ENCODE results near the gene REPIN1.
A peak's percentile ranks its signal among the peaks of the same experiment; 100 is the strongest.

The REPIN1 gene

GRCh38 chr7:150380463-150380862 lies 11.8 kb downstream of the REPIN1 start:
- peak overlapping the region; percentile 85 for H3K4me3 ChIP-seq (ENCODE audit: low read length)
- DNase-seq (ENCODE audit: low read depth): no peak
- TF ChIP-seq, protein P1, sequence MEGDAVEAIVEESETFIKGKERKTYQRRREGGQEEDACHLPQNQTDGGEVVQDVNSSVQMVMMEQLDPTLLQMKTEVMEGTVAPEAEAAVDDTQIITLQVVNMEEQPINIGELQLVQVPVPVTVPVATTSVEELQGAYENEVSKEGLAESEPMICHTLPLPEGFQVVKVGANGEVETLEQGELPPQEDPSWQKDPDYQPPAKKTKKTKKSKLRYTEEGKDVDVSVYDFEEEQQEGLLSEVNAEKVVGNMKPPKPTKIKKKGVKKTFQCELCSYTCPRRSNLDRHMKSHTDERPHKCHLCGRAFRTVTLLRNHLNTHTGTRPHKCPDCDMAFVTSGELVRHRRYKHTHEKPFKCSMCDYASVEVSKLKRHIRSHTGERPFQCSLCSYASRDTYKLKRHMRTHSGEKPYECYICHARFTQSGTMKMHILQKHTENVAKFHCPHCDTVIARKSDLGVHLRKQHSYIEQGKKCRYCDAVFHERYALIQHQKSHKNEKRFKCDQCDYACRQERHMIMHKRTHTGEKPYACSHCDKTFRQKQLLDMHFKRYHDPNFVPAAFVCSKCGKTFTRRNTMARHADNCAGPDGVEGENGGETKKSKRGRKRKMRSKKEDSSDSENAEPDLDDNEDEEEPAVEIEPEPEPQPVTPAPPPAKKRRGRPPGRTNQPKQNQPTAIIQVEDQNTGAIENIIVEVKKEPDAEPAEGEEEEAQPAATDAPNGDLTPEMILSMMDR (conservative IDR thresholded peaks at IDR 0.05; ENCODE audit: low read length): no peak

GRCh38 chr7:150381096-150381495 lies 12.5 kb downstream of the REPIN1 start:
- no peak for DNase-seq (ENCODE audit: low read depth)
- TF ChIP-seq, protein P1 (conservative IDR thresholded peaks at IDR 0.05; ENCODE audit: low read length): no peak
- no peak overlapping the region for H3K4me3 ChIP-seq (ENCODE audit: low read length)

DNA sequence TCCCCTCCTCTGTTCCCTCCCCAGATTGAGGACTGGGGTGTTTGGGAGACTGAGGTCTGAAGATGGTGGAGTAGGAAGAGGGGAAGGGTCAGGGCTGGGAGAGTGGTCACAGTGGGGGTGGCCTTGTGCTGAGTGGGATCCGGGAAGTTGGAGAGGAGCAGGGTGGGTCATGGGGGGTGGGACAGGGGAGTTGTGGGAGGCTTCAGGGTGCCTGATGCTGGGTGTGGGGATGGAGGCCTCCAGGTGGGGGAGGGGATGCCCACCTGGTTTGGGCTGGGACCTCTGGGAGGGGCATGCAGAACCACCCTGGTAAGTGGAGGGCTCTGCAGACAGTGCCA lies 13.1 kb downstream of the REPIN1 start:
- no peak overlapping the region for H3K4me3 ChIP-seq (ENCODE audit: low read length)
- no peak for DNase-seq (ENCODE audit: low read depth)
- TF ChIP-seq, protein P1 (conservative IDR thresholded peaks at IDR 0.05; ENCODE audit: low read length): no peak

- DNase-seq (ENCODE audit: low read depth): no peak
- TF ChIP-seq, protein P1 (conservative IDR thresholded peaks at IDR 0.05; ENCODE audit: low read length): no peak
- H3K4me3 ChIP-seq (ENCODE audit: low read length): no peak overlapping the region
Measured at GRCh38 chr7:150382123-150382843, 13.7 kb downstream of the REPIN1 start.

GRCh38 chr7:150382844-150383225 lies 14.2 kb downstream of the REPIN1 start:
- DNase-seq (ENCODE audit: low read depth): no peak
- no peak overlapping the region for H3K4me3 ChIP-seq (ENCODE audit: low read length)
- TF ChIP-seq, protein P1 (conservative IDR thresholded peaks at IDR 0.05; ENCODE audit: low read length): no peak

DNA sequence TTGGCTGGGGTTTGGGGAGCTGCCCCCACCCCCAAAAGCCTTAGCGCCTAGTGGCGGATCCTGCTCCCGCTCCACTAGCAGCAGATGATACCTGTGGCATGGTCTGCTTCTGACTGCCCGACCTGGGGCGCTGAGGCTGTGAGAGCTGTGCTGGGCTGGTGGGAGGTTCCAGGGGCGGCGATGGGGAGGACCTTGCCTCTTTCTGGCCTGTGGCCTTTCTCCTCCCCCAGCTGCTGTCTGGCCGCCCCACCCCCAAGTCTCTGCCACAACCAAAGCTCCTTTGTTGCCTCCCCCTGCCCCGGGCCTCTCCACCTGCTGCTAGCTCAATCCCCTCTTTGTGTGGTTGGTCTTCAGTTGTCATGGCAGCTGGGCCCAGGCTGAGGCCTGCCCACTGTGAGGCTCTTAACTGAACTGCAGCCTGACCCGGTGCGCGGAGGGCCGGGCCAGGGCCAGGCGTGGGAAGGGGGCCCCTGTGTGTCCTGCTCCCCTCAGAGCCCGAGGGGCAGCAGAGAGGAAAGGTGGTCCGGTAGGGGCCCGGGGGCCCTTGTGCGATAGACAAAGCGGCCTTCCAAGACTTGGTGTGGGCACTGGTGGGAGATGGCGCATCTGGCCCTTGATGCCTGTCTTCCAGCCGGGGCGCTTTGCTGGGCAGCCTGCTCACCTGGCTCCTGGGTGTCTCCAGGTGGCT lies 15.2 kb downstream of the REPIN1 start:
- H3K4me3 ChIP-seq (ENCODE audit: low read length): no peak overlapping the region
- no peak for DNase-seq (ENCODE audit: low read depth)
- TF ChIP-seq, protein P1 (conservative IDR thresholded peaks at IDR 0.05; ENCODE audit: low read length): no peak

All from AG10803 (cell line).